NOMO-1 (cell line): ENCODE data around the gene TAF3.
"Not testable (repeated sequence)": the region's sequence is repeated elsewhere in the genome, so short reads cannot be mapped to it uniquely, and the experiment has no call there.

Source experiments
- DNase-seq, 2 experiments: peaks; one replicate each; lab custom pipeline; 2025; ENCODE audit not compliant: unreplicated experiment in 2 of 2; lab: John Stamatoyannopoulos, UW

The TAF3 gene

GRCh38 chr10:7811000-7811399 is 7.3 kb upstream of the TAF3 start:
- DNase-seq = no peak

GRCh38 chr10:7811743-7812142 is 6.6 kb upstream of the TAF3 start:
- DNase-seq = not testable (repeated sequence)

GRCh38 chr10:7813481-7813880 is 4.8 kb upstream of the TAF3 start:
- no peak for DNase-seq

GRCh38 chr10:7817576-7817975 is 729 bp upstream of the TAF3 start:
- DNase-seq = no peak

- DNase-seq = no peak
These were observed 366 bp upstream of the TAF3 start for GRCh38 chr10:7817984-7818294.

- DNase-seq = peak; percentile 28 to 57
These were observed 786 bp downstream of the TAF3 start for GRCh38 chr10:7819121-7819460.

GRCh38 chr10:7824251-7824650 is 5.9 kb downstream of the TAF3 start:
- DNase-seq = no peak

- no peak for DNase-seq
These were observed 8.7 kb downstream of the TAF3 start for GRCh38 chr10:7826971-7827370.

GRCh38 chr10:7829289-7829834 is 11.1 kb downstream of the TAF3 start:
- no peak for DNase-seq

- DNase-seq = no peak
These were observed 13.8 kb downstream of the TAF3 start for GRCh38 chr10:7832060-7832459.

GRCh38 chr10:7833210-7833609 is 14.9 kb downstream of the TAF3 start:
- DNase-seq = no peak

GRCh38 chr10:7834262-7834661 is 16.0 kb downstream of the TAF3 start:
- no peak for DNase-seq

- DNase-seq = no peak
These were observed 18.3 kb downstream of the TAF3 start for GRCh38 chr10:7836571-7836970.

- DNase-seq = no peak
These were observed 28.3 kb downstream of the TAF3 start for GRCh38 chr10:7846591-7846990.

GRCh38 chr10:7853226-7853842 is 35.0 kb downstream of the TAF3 start:
- DNase-seq = no peak

- no peak for DNase-seq
These were observed 35.6 kb downstream of the TAF3 start for GRCh38 chr10:7853890-7854289.

GRCh38 chr10:7855205-7855604 is 36.9 kb downstream of the TAF3 start:
- DNase-seq = no peak

GRCh38 chr10:7856678-7857077 is 38.4 kb downstream of the TAF3 start:
- no peak for DNase-seq

GRCh38 chr10:7857262-7857661 is 39.0 kb downstream of the TAF3 start:
- no peak for DNase-seq

- no peak for DNase-seq
These were observed 43.3 kb downstream of the TAF3 start for GRCh38 chr10:7861509-7862120.

GRCh38 chr10:7862121-7862514 is 43.8 kb downstream of the TAF3 start:
- DNase-seq = no peak

- no peak for DNase-seq
These were observed 47.9 kb downstream of the TAF3 start for GRCh38 chr10:7866176-7866575.

- DNase-seq = peak; percentile 2 to 30
These were observed 53.7 kb downstream of the TAF3 start for GRCh38 chr10:7872041-7872442.
